Mesenchymal stem cell (in vitro differentiated cells and primary cell): Measurements from ENCODE around the gene MECP2. TPM values are rescaled to one million over a fixed set of nuclear protein-coding genes. Genes with fewer than 3 reads are reported as not detected.

Source experiments
- DNase-seq: peaks from one replicate; pipeline ENCODE4 v3.0.0-alpha.2; 2013
- H2AFZ ChIP-seq: one replicate; pipeline ENCODE4 v1.6.1; 2013; ENCODE audit warnings: low read depth, mild to moderate bottlenecking, control low read depth, inconsistent platforms, low read length, moderate library complexity
- H2AK5ac ChIP-seq: 2 replicates; pipeline ENCODE4 v1.6.1; 2013; ENCODE audit warnings: low read length, moderate library complexity, mild to moderate bottlenecking, inconsistent platforms; ENCODE audit not compliant: severe bottlenecking
- H2BK120ac ChIP-seq: one replicate; pipeline ENCODE4 v1.6.1; 2013; ENCODE audit warnings: low read depth, mild to moderate bottlenecking, inconsistent platforms, low read length, moderate library complexity
- H2BK12ac ChIP-seq, 2 experiments: one replicate each; pipeline ENCODE4 v1.6.1; 2013; ENCODE audit warnings: inconsistent platforms in 2 of 2, low read length in 2 of 2, mild to moderate bottlenecking in 2 of 2, moderate library complexity in 2 of 2, control low read depth in 1 of 2
- H2BK15ac ChIP-seq: one replicate; pipeline ENCODE4 v1.6.1; 2013; ENCODE audit warnings: mild to moderate bottlenecking, low read depth, inconsistent platforms; ENCODE audit not compliant: poor library complexity, severe bottlenecking
- H2BK5ac ChIP-seq: 2 replicates; pipeline ENCODE4 v1.6.1; 2013; ENCODE audit warnings: low read depth, mild to moderate bottlenecking, low read length, control low read depth, inconsistent platforms; ENCODE audit not compliant: poor library complexity, severe bottlenecking
- H3K14ac ChIP-seq, 2 experiments: one replicate each; pipeline ENCODE4 v1.6.1; 2013; ENCODE audit warnings: inconsistent platforms in 2 of 2, low read length in 2 of 2, control low read depth in 1 of 2, mild to moderate bottlenecking in 1 of 2, moderate library complexity in 1 of 2
- H3K18ac ChIP-seq, 2 experiments: one replicate each; pipeline ENCODE4 v1.6.1; 2013; ENCODE audit warnings: inconsistent platforms in 2 of 2, low read length in 2 of 2, control low read depth in 1 of 2, low read depth in 1 of 2, mild to moderate bottlenecking in 1 of 2
- H3K23ac ChIP-seq, 2 experiments: one replicate each; pipeline ENCODE4 v1.6.1; 2013; ENCODE audit warnings: inconsistent platforms in 2 of 2, low read length in 2 of 2, mild to moderate bottlenecking in 2 of 2, moderate library complexity in 2 of 2, control low read depth in 1 of 2
- H3K27ac ChIP-seq: 2 replicates; pipeline ENCODE4 v1.5.1; 2013; ENCODE audit warnings: mild to moderate bottlenecking, moderate library complexity, low read length, control low read depth, inconsistent platforms; ENCODE audit not compliant: poor library complexity, severe bottlenecking
- H3K27me3 ChIP-seq, 2 experiments: 2 replicates each; pipeline versions ENCODE4 v1.6.1 to v1.7.0; 2013; ENCODE audit warnings: low read length in 2 of 2, mild to moderate bottlenecking in 2 of 2, moderate library complexity in 2 of 2, control low read depth in 1 of 2, inconsistent platforms in 1 of 2; ENCODE audit not compliant: control insufficient read depth in 1 of 2, insufficient read depth in 1 of 2
- H3K36me3 ChIP-seq, 2 experiments: 2 replicates each; pipeline versions ENCODE4 v1.6.1 to v1.7.0; 2013; ENCODE audit warnings: low read length in 2 of 2, control low read depth in 1 of 2, inconsistent platforms in 1 of 2, low read depth in 1 of 2, mild to moderate bottlenecking in 1 of 2; ENCODE audit not compliant: insufficient read depth in 2 of 2, control insufficient read depth in 1 of 2
- H3K4ac ChIP-seq, 2 experiments: one replicate each; pipeline ENCODE4 v1.6.1; 2013; ENCODE audit warnings: inconsistent platforms in 2 of 2, low read length in 2 of 2, mild to moderate bottlenecking in 2 of 2, moderate library complexity in 2 of 2, control low read depth in 1 of 2, low read depth in 1 of 2
- H3K4me1 ChIP-seq: 2 replicates; pipeline ENCODE4 v1.6.1; 2013; ENCODE audit warnings: low read depth, low read length, control low read depth; ENCODE audit not compliant: control insufficient read depth, insufficient read depth
- H3K4me2 ChIP-seq: 2 replicates; pipeline ENCODE4 v1.6.1; 2013; ENCODE audit warnings: low read length, mild to moderate bottlenecking, inconsistent platforms; ENCODE audit not compliant: poor library complexity, severe bottlenecking
- H3K4me3 ChIP-seq, 2 experiments: 2 replicates each; pipeline versions ENCODE4 v1.5.1 to v1.7.0; 2013; ENCODE audit warnings: low read length in 2 of 2, mild to moderate bottlenecking in 2 of 2, control low read depth in 1 of 2, low read depth in 1 of 2; ENCODE audit not compliant: insufficient read depth in 1 of 2
- H3K79me1 ChIP-seq: replicated peaks from 2 replicates; pipeline ENCODE4 v1.6.1; 2013; ENCODE audit warnings: mild to moderate bottlenecking, control low read depth, low read length, inconsistent platforms; ENCODE audit not compliant: poor library complexity, severe bottlenecking
- H3K9ac ChIP-seq: 2 replicates; pipeline ENCODE4 v1.7.0; 2013; ENCODE audit warnings: mild to moderate bottlenecking, low read length, moderate library complexity
- H3K9me3 ChIP-seq: 2 replicates; pipeline ENCODE4 v1.7.0; 2013; ENCODE audit warnings: mild to moderate bottlenecking, low read length; ENCODE audit not compliant: control insufficient read depth
- H4K8ac ChIP-seq: one replicate; pipeline ENCODE4 v1.6.1; 2013; ENCODE audit warnings: inconsistent platforms, mild to moderate bottlenecking, low read length, moderate library complexity
- H4K91ac ChIP-seq: one replicate; pipeline ENCODE4 v1.6.1; 2013; ENCODE audit warnings: mild to moderate bottlenecking, low read length, inconsistent platforms
- WGBS: methylation state at CpG from one replicate; pipeline ENCODE4 v1.1.7; 2013; ENCODE audit warnings: mixed read lengths; 5-methylcytosine and 5-hydroxymethylcytosine counted together
- small RNA-seq: library from polyadenylated mRNA; stranded (forward); fragments of <200 nt; extraction: miRNeasy Mini kit (QIAGEN cat#:217004); gene quantifications from one replicate; pipeline ENCODE3, GENCODE V24; 2013; ENCODE audit warnings: low read depth

MECP2 gene

GRCh38 chrX:153972368-153973126 lies 125.0 kb downstream of the MECP2 start, which contains the start of gene TMEM187:
Gene TMEM187 (plus strand): TSS chrX:153972754. CDS start chrX:153982063, 9,309 bp downstream.
- Histone ChIP-seq H3K27ac (peak within 1 kb of the TSS; percentile 99), H3K36me3 (peaks cover 0 to 9% of the 10 kb centered on the region in 2 experiments), H3K4me2 (peak within 1 kb of the TSS; percentile 54), H3K9ac (peak within 1 kb of the TSS; percentile 98), H3K23ac (peak within 1 kb of the TSS in 1 of 2 experiments; percentile 89), H4K8ac (peak within 1 kb of the TSS; percentile 96), H3K4me3 (peak within 1 kb of the TSS; percentile 87 to 99), H2BK120ac (peak within 1 kb of the TSS; percentile 68), H3K14ac (peak within 1 kb of the TSS in 1 of 2 experiments; percentile 87), H3K79me1 (no peaks in the 10 kb centered on the region), H2AFZ (peak within 1 kb of the TSS; percentile 42), H3K4me1 (peaks cover 22% of the 10 kb centered on the region), H3K4ac (peak within 1 kb of the TSS; percentile 97 to 100), H2BK15ac (peak within 1 kb of the TSS; percentile 67), H4K91ac (peak within 1 kb of the TSS; percentile 99), H2BK12ac (peak within 1 kb of the TSS in 1 of 2 experiments; percentile 21), H2AK5ac (no peak within 1 kb of the TSS), H2BK5ac (peak within 1 kb of the TSS; percentile 92), H3K9me3 (no peaks in the 10 kb centered on the region), H3K18ac (peak within 1 kb of the TSS; percentile 91 to 96), H3K27me3 (no peaks in the 10 kb centered on the region)
- WGBS = 0% methylated on average over 62 of the region's 103 CpGs
- DNase-seq = peak; percentile 85

Small RNA genes lying within 50 kb of the gene (small RNA-seq; reads per million reads assigned to genes)
- not detected for gene MIR3202-1
